Stimulated activated CD8-positive, alpha-beta memory T cell treated with anti-CD3 and anti-CD28 coated beads, Interleukin-4, amount 100 ng/mL, for 4 hours (primary cell): ENCODE results near the gene SEMA4D.

Experiments used
- DNase-seq, 2 donors: peaks; one replicate each; pipeline ENCODE4 v3.0.0-alpha.2; 2020; ENCODE audit warnings: low read depth in 2 of 2, low spot score in 1 of 2

Gene SEMA4D

DNA sequence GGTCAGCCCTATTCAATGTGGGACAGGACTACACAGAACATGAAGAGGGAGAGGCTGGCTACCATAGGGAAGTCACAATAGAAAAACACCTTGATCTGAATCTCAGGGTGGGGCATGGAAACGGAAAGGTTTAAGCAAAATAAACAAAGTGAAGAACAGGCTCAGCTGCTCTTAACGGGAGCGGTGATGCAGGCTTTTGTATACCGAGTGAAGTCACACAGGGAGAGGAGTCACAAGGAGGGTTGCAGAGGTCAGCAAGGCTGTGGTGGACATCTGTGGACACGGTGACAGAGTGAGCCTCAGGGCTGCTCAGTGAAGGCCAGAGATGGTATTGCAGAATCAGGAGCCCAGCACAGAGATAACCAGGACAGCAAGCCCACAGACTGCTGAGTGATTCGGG lies 30.6 kb upstream of the SEMA4D start:
- no peak for DNase-seq

DNA sequence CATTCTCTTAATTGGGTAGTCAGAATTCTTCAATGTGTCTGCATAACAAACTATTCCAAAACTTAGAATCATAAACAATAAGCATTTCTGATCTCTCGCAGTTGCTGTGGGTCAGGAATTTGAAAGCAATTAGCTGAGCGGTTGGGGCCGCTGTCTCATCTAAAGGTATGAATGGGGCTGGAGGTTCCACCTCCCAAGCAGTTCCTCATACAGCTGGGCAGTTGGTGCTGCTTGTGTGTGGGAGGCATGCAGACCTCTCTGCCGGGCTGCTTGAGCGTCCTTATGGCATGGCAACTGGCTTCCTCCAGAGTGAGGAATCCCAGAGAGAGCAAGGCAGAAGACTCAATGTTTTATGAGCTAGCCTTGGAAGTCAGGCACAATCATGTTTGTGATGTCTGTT lies 30.2 kb upstream of the SEMA4D start:
- DNase-seq, result no peak

DNA sequence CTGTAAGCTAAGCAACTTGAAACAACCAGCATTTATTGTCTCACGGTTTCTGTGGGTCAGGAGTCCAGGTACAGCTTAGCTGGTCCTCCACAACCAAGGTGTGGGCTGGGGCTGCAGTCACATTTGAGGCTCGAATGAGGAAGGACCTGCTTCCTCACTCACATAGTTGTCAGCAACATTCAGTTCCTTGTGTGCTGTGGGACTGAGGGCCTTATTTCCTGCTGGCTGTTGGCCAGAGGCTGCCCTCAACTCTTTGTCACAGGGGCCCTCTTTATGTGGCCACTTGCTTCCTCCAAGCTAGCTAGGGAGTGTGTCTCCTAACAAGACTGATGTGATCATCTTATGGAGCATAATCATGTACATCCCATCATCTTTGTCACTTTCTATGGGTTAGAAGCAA lies 29.2 kb upstream of the SEMA4D start:
- DNase-seq, result no peak

- no peak for DNase-seq
These were observed 28.8 kb upstream of the SEMA4D start for GRCh38 chr9:89526667-89527066.

- no peak for DNase-seq
These were observed 27.8 kb upstream of the SEMA4D start for GRCh38 chr9:89525446-89526374.

DNA sequence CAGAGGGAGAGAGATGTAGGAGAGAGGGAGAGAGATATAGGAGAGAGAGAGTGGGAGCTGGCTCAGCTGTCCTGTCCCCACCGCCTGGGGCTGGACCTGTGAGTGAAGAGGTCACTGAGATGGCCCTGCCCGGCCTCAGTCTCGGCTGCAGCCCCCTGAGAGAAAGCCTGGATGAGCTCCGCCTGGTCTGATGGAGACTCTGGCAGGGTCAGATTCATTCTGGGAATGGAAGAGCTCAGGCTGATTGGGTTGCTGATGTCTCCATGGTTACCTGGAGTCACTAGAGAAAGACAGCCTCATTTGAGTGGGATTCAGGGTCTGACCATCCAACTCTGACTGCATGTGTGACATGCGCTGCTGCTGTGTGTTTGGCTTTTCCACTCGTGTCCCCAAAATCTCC lies 27.1 kb upstream of the SEMA4D start:
- no peak for DNase-seq

GRCh38 chr9:89523948-89524347 lies 26.0 kb upstream of the SEMA4D start:
- no peak for DNase-seq

- DNase-seq, result no peak
These were observed 25.0 kb upstream of the SEMA4D start for GRCh38 chr9:89522959-89523285.

DNA sequence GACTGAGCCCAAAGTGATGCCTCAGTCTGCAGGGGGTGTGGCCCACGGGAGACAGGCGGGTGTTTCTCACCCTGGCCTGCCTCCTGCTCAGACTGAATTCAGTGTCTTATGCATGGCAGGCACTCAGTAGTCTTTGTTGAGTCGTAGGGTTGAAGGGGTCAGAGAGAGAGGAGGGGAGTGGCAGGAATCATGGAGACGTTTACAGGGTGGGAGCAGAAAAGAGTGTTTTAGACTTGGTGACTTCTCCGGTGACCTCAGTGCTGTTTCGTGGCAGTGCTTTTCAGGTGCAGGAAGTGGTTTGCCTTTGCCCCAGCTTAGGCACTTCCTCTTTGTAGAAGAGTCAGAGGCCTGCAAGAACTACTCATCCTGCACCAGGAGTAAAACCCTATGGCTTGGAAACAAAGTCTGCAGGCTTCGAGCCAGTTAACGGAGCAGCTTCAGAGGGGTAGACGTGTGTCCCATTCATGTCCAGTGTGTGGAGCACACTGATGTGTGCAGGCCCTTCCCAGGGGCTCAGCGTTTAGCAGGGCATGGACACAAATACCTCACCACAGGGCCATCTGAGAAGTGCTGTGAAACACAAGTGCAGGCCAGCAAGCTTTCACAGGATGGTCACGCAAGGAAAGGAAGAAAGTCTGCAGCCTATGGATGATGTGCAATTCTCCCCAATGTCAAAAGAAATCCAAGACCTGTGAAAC lies 24.5 kb upstream of the SEMA4D start:
- DNase-seq, result peak; percentile 43 to 51

DNA sequence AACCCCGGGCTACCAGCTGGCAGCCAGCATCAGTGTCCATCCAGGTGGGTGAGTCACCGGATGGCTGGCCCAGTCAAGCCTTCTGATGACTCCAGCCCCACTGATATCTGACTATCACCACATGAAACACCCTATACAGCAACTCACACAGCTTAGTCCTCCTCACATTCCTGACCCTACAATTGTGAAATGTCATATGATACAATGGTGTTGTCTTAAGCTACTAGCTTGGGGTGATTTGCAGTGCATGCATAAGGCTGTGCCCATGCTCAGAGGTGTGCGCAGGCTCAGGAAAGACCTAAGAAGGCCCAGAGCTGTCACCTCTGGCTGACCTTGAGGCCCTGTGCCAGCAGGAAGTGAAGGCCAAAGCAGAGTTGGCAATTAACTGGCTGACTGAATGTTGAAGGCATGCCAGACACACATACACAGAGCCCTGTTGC lies 21.5 kb upstream of the SEMA4D start:
- no peak for DNase-seq

DNA sequence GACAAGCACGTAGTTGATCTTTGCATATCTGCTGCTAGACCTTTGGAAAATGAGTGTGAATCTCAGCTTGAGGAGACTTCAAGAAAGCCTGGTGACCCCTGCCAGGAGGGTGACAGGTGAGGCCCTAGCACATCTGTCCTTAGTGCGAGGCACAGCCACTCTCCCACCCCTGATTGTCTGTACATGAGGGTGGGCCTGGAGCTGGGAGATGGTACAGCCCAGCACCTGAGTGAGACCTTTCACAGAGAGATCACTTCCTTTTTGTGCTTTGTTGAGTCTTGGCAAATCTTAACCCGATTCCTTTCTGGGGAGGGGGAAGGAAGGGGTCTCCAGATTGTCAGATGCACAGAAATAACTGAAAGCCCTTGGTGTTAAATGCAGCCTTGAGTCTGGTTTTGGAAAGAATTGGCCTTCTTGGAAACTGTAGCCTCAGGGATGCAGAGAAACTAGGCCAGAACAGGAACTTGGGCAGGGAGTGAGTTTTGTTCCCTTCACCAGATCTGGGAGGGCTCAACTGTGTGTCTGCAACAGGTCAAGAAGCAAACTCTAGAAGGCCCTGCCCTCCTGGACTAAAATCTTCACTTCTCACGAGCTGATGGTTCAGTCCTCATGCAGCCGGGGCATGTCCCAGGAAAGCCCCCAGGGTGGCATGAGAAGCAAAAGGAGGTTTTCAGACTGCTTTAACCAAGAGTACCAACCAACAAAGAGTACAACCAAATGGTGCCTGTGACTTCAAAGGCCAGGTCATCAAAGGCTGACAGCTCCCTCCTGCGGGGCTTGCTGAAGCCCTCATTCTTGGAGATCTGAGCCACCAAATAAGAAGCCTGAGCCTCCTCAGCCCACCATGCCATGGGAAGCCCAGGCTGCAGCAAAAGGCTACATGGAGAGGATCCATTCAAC lies 20.8 kb upstream of the SEMA4D start:
- no peak for DNase-seq

DNA sequence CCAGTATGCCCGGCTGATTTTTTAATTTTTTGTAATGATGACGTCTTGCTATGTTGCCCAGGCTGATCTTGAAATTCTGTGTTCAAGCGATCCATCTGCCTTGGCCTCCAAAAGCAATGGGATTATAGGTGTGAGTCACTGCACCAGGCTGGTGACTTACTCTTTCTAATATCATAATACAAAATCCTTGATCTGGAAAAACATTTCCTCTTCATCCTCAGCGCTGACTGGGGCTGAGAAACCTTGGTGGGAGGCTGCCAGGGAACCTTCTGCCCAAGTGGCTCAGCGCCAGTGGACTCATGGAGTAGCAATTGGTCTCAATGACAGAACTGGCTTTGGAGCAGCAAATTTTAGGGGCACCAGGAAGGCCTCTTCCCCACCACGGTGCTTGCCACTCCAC lies 17.5 kb upstream of the SEMA4D start:
- DNase-seq, result no peak

GRCh38 chr9:89514956-89515355 lies 17.0 kb upstream of the SEMA4D start:
- no peak for DNase-seq

DNA sequence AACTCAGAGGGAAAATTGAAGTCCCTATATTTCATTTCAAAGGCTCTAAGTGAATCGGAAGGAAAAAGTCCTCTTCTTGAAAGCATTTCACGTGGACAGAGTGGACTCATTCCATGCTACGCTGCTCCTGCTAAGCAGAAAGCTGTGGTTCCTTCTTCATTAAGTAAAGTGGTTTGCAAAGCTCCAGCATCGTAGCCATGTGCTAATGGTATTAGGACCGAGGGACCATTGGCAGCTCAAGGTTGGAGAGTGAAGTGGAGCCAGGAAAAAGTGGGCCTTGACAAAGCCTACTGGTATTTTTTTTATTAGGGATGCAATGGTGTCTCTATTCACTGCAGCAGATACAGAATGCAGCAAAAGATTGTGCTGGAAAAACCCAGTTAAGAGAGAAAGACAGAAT lies 16.4 kb upstream of the SEMA4D start:
- no peak for DNase-seq

DNA sequence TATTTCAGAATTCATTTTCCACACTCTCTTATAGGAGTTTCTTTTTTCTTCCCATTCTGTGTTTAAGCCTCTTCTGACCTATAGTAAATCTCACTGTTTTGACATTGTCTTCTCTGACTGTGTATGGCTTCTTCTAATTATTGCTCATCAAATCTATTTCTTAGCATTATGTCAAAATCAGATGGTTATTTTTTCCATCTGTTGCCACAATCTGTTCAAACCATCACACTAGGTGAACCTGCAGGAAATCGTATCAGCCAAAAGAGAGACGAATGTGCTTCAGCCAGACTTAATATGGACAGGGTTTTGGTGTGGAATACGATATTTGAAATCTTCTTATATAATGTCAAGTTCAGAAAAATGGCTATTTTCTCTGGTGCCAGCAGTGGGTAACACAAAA lies 15.9 kb upstream of the SEMA4D start:
- DNase-seq, result no peak

- no peak for DNase-seq
These were observed 14.5 kb upstream of the SEMA4D start for GRCh38 chr9:89512382-89512781.

- no peak for DNase-seq
These were observed 11.2 kb upstream of the SEMA4D start for GRCh38 chr9:89508951-89509615.

GRCh38 chr9:89505911-89506310 lies 8.0 kb upstream of the SEMA4D start:
- DNase-seq, result no peak

GRCh38 chr9:89505048-89505447 lies 7.1 kb upstream of the SEMA4D start:
- no peak for DNase-seq

GRCh38 chr9:89502671-89503070 lies 4.8 kb upstream of the SEMA4D start:
- no peak for DNase-seq

DNA sequence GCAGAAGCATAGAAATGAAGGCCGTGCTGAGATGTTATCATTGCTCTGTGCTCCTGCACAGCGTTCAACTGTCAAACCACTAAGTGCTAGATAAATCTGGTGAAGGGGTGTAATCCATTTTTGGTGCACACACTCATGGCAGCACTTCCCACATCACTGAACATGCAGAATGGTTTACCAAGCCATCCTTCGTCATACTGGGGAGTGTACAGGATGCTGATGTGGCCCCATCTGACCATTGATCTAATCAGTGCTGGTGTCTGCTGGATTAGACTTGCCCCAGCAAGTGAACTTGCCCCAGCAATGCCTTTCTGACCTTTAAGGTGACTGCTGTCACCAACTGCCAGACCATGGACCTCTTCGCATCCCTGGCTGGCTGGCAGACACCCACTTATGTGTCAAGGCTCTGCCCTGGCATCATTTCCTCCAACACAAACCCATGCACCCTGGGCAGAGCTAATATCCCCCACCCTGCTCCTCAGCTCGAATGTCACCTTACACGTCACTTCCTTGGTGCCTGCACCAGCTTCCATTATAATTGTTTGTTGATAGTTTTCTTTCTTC lies 4.2 kb upstream of the SEMA4D start:
- DNase-seq, result no peak
